Fibroblast of the conjunctiva (primary cell): ENCODE measurements around the gene JUN.
A peak's percentile ranks its signal among the peaks of the same experiment; 100 is the strongest.
"Not testable (repeated sequence)": the region's sequence is repeated elsewhere in the genome, so short reads cannot be mapped to it uniquely, and the experiment has no call there.

Experiments used
- DNase-seq: peaks from one replicate; pipeline ENCODE4 v3.0.0-alpha.2; 2010; ENCODE audit warnings: low read depth

JUN gene

GRCh38 chr1:58808077-58808476 lies 24.2 kb upstream of the JUN start:
- DNase-seq, result no peak

DNA sequence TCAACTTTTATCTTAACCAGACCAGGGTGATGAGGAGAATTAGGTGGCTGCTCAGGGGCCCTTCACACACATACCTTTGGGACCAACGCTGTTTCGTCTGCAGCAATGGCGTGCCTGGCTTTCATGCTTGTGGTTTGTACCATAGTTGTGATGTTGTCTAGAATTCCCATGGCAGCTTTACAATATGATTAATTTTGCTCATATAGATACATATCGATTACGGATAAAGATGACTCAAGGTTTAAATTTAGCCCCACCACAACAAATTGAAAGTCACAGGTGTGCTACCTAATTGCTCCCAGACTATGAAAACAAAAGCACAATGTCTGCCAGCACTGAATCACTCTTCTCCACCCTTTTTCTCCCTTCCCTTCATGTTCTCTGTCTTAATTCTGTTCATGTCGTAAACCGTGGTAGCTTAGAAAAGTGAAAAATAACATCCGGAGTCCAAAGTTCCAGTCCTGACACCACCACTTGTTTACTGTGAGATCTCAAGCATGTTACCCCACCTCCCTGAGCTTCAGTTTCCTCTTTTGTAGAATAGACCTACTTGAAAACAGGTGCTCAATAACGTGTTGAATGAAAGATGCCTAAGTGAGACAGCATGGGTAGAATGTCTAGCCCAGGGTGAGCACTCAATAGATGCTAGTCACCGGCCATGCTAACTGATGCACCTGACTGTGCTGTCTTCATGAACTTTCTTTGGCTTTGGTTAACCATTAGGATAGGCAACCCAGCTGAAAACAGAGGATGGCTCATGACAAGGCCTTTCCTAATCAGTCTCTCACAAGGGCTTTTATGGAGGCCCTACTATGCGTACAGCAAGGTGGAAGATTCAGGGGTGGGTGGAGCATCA lies 22.1 kb upstream of the JUN start:
- DNase-seq, result no peak

GRCh38 chr1:58804853-58805565 lies 21.2 kb upstream of the JUN start:
- DNase-seq, result no peak

- no peak for DNase-seq
Observed at GRCh38 chr1:58803858-58804257, 20.0 kb upstream of the JUN start.

GRCh38 chr1:58802640-58803399 lies 19.0 kb upstream of the JUN start:
- no peak for DNase-seq

DNA sequence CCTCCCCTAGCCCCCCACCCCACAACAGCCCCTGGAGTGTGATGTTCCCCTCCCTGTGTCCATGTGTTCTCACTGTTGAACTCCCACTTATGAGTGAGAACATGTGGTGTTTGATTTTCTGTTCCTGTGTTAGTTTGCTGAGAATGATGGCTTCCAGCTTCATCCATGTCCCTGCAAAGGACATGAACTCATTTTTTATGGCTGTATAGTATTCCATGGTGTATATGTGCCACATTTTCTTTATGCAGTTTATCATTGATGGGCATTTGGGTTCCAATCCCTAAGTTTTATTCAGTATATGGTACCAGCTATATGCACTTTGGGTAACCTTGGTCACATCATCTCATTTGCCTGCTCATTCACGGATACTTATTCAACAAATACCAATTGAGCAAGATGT lies 17.4 kb upstream of the JUN start:
- not testable (repeated sequence) for DNase-seq

GRCh38 chr1:58799650-58800049 lies 15.8 kb upstream of the JUN start:
- no peak for DNase-seq

DNA sequence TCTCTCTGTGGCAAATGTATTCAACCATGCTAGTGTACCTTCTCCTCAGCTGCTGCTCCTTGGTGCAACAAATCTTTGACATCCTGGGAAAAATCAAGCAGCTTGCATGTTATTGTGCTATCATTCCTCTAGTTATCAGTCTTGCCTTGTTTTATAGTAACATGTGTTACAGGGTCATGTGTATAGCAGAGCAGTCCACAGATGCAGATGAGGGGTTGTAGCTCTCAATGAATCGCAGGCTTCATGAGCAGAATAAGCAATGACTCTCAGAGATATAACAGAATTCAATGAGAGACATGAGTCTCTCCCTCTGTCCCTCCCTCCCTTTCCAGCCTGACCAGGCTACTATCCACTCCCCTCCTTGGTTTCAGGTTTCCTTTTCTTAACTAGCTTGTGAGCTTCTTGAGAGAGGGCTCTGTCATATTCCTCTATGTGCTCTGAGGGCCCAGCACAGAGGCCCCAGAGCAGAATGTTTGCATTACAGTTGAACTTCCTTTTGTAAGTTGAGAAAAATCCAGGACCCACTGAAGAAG lies 15.1 kb upstream of the JUN start:
- no peak for DNase-seq

DNA sequence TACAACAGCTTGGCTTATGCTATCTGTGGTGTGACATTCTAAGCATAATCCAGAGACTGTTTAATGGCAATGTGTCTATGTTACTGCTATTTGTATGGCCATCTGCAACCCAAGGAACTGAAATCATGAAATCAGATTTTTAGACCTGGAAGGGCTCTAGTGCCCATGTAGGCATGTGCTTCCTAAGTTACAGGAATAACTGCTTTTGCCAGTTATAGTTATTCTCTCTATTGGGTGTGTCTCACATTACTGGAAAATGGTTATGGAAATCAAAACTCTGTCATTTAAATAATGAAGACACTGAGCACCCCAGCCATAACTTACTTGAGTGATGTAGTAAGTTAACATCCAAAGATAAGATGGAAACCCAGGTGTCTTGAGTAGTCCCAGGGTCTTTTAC lies 12.6 kb upstream of the JUN start:
- no peak for DNase-seq

GRCh38 chr1:58794585-58794984 lies 10.7 kb upstream of the JUN start:
- DNase-seq, result no peak

DNA sequence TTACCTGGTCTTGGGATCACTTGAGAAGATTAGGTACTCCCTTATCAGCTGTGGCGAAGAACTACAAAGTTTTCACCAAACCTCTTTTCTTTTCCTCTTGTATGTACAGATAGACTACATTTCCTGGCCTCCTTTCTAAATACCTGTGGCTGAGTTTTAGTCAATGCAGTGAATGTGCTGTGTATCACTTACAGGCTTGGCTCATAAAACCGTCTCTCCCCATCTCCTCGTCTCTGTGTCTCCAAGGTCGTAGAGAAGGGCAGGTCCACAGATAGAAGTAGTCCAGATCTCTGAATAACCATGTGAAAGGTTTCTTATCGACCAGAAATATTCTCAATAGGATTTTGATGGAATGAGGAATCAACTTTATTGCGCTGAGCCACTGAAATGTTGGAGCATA lies 9.0 kb upstream of the JUN start:
- DNase-seq, result no peak

DNA sequence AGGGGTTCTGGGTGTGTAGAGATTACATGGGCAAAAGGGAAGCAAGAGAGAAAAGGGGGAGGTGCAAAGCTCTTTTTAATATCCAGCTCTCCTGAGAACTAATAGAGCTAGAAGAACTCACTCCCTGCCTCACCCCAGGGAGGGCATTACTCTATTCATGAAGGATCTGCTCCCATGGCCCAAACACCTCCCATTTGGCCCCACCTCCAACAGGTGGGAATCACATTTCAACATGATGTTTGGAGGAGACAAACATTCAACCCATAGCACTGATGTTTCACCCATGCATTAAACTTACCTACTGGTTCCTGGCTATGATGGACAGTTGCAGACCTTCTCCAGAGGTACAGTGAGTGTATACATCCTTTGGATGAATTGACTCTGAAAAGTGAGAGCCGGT lies 7.3 kb upstream of the JUN start:
- DNase-seq, result no peak

- no peak for DNase-seq
Observed at GRCh38 chr1:58789996-58790660, 6.3 kb upstream of the JUN start.

DNA sequence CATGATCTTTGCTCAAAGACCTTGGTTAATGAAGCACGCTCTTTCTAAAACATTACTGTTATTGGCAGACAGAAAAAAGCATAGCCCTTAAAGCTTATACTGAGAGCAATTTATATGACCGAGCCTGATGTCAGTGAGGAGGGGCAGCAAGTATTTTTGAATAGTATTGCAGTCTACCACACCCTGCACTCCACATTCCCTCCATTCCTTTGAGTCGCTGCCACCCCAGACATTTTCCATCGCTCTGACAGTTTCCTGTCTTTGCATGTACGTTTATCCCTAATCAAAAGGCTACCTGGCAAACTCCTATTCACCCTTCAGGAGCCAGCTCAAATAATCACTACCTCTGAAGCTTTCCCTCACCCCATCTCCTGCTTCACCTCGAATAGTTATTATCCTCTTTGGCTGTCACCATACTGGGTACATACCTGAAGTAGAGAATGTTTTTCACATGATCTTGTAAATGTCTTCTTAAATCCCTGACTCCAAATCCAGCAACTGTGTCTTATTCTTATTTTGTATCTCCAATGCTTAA lies 5.5 kb upstream of the JUN start:
- DNase-seq, result no peak

DNA sequence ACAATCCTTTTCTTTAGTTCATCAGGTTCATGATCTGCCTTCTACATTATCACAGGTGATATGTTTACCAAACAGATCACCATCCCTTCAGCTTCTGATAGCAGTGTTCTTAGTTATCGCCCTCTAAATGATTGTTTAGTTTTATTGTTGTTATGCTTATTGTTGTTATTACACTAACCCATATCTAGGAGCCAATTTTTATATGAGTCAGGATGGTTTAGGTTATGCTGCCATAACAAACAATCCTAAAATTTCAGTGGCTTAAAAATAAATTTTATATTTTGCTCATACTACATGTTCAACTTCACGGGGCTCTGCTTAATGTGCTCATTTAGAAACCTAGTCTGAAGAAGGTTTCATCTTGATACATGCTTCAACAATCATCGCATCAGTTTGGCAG lies 4.4 kb upstream of the JUN start:
- no peak for DNase-seq

GRCh38 chr1:58786927-58787245 lies 3.0 kb upstream of the JUN start:
- no peak for DNase-seq

DNA sequence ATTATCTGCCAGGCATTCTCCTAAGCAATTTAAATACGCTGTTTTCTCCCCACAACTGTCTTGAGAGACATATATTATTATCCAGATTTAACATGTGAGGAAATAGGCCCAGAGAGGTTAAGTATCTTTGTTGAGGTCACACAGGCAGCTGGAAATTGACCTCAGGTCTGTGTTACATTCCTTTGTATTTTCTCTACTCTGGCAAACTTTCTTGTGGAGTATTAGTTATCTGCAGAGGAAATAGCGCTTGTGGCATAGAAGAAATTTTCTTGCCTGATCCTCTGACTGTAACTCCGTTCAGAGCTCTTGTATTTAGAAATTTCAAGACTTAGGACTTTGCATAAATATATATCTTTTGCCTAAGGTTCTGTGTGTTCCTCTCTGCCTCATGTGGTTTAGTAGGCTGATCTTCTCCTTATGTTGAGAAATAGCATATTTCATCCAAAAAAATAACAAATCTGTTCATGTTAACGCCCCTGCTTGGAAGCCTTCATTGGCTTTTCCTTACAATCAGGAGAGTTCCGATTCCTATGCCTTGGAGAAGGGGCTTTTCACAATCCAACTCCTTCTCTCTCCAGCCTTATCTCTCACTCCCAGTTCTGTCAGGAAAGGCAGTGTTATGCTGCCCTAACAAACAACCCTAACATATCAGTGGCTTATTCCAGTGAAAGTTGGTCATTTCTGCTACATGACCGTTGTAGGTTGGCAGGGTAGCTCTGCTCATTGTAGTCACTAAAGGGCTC lies 2.5 kb upstream of the JUN start:
- peak; percentile 63 for DNase-seq

DNA sequence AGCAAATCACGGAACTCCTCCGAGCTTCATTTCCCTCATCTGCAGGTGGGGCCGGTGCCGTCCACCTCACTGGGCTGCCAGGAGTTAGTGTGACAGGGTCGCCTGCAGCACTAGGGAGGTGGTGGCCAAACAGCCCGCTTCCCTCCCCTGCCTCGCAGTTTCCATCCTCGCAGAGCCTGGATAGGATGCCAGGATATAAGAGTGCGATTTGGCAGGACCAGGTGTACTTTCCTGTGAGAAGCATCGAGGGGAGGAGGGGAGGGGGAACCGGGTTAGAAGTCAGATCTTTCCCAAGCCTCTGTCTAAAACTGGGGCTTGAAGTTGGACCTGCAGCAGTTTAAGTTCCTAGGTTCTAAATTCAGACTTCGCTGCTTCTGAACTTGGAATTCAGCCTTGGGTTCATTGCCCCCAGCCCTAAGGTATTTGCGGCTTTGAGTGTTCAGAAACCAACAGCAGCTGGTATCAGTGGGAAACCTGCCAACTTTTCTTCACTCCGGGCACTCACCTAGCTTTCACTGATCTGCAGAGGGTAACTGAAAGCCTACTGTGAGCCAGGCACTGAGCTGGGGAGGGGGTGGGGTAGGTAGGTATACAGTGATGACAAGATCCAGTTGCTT lies 1.7 kb upstream of the JUN start:
- no peak for DNase-seq

- DNase-seq, result peak; percentile 89
Observed at GRCh38 chr1:58784758-58785441, 1.1 kb upstream of the JUN start.
